Measurements from ENCODE around the gene SCD5.

The SCD5 gene

GRCh38 chr4:82792912-82793649 lies 5.5 kb downstream of the SCD5 start:
- DNase-seq = no peak

DNA sequence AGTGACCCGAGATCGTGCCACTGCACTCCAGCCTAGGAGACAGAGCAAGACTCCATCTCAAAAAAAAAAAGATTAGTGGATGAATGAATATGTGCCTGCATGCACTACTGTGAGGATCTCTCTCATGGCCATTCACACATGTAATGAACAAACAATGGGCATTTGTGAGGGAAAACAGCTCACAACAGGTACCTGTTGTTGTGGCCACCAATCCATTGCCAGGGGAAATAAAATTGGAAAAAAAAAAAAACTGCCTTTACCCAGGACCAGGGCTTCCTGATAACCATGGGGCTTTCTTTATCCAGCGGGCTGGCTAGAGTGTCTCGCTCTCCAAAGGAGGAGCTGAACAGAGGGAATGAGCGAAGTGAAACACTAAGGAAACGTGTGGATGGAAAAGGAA lies 7.4 kb downstream of the SCD5 start:
- no peak for DNase-seq

- DNase-seq = no peak
These were observed 8.4 kb downstream of the SCD5 start for GRCh38 chr4:82790060-82790660.

GRCh38 chr4:82789025-82789776 lies 9.4 kb downstream of the SCD5 start:
- no peak for DNase-seq

DNA sequence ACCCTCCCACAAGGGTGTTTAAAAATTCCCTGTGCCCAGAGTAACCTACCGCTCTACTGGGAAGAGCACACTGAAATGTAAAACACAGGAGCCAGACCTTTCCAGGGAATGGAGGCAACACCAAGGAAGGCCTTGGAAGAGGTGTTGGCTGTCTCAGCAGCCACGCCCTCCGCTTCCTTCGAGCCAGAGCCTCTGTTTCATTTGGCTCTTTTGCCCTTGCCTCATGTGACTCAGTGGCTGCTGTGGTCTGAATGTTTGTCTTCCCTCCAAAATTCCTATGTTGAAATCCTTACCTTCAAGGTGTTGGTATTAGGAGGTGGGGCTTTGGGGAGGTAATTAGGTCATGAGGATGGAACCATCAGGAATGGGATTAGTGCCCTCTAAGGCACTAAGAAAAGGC lies 11.3 kb downstream of the SCD5 start:
- no peak for DNase-seq

DNA sequence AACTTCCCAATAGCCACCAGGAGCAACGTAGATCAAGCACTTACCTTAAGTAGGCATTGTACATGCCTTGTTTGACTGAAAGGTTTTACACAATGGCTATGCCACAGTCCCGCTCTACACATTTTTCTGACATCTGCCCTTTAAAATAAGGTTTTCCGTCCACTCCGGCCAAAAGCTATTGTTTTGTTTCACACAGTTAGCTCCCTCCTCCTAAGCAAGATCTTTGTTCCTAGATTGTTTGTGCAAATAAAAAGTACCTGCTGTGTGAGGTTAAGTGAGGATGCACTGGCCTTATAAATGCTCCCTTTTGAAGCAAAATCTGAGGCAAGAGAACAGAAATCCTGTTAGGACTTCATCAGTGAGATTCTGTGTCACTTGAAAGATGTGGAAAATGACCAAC lies 11.8 kb downstream of the SCD5 start:
- DNase-seq = no peak

DNA sequence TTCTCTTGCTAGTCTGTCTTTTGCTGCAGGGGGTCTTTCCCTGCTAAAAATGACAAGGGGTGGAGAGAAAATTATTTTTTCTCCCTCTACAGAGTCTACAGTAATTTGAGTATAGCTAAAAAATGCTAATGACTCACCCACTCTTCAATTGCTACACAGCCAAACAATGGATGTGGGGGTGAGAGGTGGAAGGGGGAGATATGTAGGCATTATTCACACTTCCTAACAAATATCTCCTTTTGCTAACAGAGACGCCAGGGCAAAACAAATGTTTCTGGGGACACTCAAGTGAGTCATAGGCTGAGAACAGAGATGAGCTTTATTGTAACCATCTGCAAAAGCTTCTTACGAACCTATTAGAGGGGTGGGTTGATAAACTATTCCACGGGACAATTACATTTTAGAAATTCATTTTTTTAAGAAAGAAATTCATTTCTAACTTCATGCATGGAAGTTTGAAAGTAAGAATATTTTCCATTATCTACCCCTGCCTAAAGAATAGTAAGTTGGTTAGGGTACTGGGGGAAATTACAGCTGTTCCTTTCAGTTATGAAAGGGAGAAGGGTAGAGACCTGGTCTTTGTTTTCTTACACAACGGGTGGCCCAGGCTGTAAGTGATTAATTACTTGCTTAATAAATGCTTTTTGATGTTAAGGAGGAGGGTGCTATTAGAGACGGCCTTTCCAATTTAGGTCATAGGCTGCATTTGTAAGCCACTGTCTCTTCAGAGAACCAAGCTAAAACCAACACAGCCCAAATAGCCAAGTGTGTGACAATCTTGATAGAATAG lies 12.8 kb downstream of the SCD5 start:
- DNase-seq = no peak

DNA sequence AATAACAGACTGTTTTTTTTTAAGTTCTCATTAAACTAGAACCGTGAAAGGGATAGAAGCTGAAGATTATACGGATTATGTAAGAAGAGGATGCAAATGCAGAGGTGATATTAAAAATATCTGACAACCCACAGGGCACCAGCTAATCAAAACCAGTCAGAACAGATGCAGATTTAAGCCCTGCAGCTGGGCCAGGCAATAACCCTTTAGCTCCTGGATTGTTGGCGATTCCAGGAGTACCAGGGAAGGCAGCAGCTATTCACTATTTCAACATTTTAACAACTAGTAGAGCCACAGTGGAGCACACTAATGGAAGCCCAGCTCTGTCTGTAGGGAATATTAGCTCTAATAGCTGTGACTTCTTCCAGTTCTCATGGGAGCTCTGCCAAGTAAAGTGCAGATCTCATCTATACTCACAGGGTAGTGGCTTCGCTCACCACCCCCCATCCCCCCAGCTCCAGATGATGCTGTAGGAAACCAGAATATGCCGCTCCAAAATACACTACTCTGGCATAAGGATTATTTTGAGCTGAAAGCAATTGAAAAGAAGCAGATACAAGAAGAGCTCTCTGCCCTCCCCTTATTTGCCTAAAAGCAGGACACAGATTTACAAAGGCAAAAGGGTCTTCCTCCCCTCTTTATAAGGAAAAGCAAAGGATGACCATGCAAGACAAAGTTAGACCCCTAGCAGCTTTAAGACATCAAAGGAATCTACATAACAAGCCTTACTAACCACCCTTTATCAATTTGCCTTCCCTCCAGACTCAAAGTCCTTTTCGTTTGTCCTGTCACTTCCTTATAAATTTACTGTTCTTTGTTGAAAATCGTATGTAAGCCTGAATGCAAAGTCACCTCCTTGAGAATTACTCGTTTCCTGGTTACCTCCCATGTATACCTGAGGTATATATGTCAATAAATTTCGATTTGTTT lies 13.7 kb downstream of the SCD5 start:
- no peak for DNase-seq

GRCh38 chr4:82782626-82783345 lies 15.8 kb downstream of the SCD5 start:
- DNase-seq = no peak

DNA sequence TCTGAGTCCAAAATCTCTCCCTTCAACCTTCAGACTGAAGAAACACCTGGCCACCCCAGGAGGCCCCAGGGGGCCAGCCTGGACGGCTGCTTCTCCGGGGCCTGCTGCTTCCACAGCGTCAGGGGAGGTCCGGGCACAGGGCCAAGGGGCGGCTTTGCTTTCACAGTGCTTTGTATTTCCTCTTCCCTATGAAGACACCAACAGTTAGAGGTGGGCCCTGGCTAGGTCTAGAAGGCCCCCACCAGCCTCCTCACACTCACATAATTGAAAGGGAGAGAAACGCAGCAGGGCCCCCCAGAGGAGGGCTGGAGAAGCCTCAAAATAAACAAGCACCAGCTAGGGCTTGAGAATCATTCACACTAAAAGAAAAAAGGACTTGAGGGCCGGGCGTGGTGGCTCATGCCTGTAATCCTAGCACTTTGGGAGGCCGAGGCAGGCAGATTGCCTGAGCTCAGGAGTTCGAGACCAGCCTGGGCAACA lies 17.8 kb downstream of the SCD5 start:
- no peak for DNase-seq

- DNase-seq = no peak
These were observed 18.3 kb downstream of the SCD5 start for GRCh38 chr4:82780170-82780751.

DNA sequence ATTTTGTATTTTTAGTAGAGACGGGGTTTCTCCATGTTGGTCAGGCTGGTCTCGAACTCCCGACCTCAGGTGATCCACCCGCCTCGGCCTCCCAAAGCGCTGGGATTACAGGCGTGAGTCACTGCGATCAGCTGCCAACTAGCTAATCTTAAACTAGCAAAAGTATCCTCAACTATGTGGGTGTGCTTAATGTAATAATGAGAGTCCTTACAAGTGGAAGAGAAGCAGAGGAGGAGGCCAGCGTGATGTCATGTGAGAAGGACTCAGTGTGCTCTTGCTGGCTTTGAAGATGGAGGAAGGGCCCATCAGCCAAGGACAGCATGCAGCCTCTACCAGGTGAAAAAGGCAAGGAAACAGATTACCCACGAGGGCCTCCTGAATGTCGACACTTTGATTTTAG lies 19.6 kb downstream of the SCD5 start:
- no peak for DNase-seq

GRCh38 chr4:82777857-82778525 lies 20.6 kb downstream of the SCD5 start:
- no peak for DNase-seq

DNA sequence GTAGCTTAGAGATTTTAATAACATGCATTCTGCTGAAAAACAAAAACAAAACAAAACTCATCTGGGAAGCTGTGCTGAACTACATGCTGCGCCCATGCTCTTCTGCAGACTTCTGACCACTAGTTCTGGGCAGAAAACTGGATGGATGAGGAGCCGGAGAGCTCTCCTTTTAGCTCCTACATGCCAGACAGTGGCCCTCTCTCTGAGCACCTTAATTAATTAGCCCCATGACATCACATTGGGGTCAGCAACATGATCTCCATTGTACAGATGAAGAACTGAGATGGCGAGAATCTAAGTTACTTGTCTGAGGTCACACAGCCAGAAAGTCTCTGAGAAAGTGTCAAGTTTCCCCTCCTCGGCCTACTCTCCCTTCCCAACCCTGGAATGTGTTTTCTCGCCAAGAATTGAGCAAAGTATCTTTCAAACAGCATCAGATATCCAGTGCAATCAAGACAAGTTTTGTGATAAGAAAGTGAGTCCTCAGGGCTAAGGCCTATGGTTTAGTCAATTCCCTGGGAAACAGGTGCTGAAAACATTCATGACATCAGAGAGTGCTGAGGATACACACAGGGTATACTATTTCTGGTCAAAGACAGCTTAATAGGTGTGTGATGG lies 21.6 kb downstream of the SCD5 start:
- DNase-seq = no peak

GRCh38 chr4:82775243-82775642 lies 23.4 kb downstream of the SCD5 start:
- DNase-seq = no peak

- DNase-seq = no peak
These were observed 23.9 kb downstream of the SCD5 start for GRCh38 chr4:82774711-82775171.

DNA sequence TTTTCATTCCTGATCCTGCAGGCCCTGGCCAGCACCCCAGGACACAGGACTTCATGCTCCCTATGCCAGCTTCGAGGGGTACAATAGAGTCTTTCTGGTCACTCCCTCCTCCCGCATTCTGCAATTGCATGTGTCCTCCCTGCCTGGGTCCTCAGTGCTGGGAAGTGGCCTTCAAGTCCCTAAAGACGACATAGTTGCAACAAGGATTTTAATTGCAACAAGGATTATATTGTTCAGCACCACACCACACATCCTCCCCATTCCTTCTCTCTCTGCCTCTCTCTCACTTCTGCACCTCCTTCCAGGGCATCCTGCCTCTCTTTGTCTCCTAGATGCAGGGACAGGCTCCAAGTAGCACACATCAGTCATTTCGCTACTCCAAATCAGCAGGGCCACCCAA lies 25.5 kb downstream of the SCD5 start:
- no peak for DNase-seq

DNA sequence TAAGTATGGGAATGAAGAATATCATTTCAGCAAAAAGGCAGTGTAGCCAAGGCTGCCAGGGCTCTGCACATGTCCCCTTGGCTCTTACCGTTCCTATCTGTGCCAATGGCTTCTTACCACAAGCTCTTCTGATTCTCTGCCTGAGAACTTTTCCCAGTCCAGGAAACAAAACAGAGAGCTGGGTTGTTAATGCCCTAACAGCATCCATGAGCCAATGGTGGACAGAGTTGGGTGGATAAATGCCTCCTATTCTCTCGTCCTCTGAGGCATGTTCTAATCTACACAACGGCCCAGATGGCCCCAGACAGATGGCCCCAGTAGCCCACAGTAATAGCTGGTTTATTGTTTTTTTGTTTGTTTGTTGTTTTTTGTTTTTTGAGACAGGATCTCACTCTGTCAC lies 28.0 kb downstream of the SCD5 start:
- DNase-seq = no peak

DNA sequence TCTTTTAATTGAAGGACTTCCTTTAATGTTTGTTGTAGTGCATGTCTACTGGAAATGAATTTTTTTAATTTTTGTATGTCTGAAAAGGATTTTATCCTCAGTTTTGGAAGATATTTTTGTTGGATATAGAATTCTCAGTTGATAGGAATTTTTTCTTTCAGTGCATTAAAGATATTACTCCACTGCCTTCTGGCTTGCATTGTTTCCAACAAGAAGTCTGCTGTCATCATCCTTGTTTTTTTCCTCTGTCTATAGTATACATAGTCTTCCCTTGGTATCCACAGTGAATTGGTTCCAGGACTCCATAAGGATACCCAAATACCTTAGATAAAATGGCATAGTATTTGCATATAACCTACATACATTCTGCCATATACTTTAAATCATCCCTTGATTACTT lies 33.5 kb downstream of the SCD5 start:
- DNase-seq = no peak

DNA sequence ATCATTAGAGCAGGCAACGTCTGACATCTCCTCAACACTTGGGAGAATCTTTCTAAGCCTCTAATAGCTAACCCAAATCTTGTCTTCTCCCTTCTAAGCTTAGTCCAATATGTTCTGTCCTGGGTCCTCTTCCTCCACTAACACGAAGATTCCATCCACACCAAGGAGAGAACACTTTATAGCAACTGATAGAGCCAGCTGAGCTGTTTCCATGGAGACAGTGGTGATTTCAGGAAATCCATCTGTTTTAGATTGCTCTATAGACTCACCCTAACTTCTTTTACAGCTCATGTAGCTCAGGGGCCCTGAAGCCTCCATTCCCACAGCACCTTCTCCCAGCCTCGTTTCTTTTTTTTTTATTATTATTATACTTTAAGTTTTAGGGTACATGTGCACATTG lies 37.4 kb downstream of the SCD5 start:
- no peak for DNase-seq

Measured in MV-4-11 (cell line).